ENCODE results near the gene ABLIM2. TPM values are rescaled to one million over a fixed set of nuclear protein-coding genes. Genes with fewer than 3 reads are reported as not detected.

ABLIM2 gene
- total and polyA plus RNA-seq, 10 of the 15 experiments (the other 5 are each of a cell fraction or from before 2014, with no cell fraction given), result 0.03 to 0.15 (median 0.05) TPM; not detected in 7

DNA sequence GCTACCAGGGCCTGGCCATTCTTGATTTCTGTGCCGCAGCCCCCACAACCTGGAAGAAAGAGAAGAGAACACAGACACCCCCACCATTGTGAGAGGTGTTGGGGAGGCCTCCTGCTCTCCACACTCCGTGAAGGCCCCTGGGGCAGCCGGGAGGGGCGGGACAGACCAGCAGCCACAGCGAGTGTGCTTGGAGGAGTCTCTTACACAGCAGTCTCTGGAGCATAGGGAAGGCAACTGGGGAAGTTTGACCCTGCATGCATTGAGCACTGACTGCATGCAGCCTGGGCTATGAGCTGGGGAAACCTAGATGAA, 77.9 kb downstream of the ABLIM2 start:
- POLR2A ChIA-PET, result no interaction called here
- CTCF ChIA-PET, result no interaction called here
- TF ChIP-seq MYB (IDR thresholded peaks at IDR 0.05; ENCODE audit: borderline replicate concordance, low read depth, low read length) (no peak), PML (IDR thresholded peaks at IDR 0.05; ENCODE audit: low read length) (no peak)
- TF ChIP-seq, protein P1, sequence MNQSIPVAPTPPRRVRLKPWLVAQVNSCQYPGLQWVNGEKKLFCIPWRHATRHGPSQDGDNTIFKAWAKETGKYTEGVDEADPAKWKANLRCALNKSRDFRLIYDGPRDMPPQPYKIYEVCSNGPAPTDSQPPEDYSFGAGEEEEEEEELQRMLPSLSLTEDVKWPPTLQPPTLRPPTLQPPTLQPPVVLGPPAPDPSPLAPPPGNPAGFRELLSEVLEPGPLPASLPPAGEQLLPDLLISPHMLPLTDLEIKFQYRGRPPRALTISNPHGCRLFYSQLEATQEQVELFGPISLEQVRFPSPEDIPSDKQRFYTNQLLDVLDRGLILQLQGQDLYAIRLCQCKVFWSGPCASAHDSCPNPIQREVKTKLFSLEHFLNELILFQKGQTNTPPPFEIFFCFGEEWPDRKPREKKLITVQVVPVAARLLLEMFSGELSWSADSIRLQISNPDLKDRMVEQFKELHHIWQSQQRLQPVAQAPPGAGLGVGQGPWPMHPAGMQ (IDR thresholded peaks at IDR 0.05; ENCODE audit: borderline replicate concordance), result no peak
- TF ChIP-seq, protein P2, sequence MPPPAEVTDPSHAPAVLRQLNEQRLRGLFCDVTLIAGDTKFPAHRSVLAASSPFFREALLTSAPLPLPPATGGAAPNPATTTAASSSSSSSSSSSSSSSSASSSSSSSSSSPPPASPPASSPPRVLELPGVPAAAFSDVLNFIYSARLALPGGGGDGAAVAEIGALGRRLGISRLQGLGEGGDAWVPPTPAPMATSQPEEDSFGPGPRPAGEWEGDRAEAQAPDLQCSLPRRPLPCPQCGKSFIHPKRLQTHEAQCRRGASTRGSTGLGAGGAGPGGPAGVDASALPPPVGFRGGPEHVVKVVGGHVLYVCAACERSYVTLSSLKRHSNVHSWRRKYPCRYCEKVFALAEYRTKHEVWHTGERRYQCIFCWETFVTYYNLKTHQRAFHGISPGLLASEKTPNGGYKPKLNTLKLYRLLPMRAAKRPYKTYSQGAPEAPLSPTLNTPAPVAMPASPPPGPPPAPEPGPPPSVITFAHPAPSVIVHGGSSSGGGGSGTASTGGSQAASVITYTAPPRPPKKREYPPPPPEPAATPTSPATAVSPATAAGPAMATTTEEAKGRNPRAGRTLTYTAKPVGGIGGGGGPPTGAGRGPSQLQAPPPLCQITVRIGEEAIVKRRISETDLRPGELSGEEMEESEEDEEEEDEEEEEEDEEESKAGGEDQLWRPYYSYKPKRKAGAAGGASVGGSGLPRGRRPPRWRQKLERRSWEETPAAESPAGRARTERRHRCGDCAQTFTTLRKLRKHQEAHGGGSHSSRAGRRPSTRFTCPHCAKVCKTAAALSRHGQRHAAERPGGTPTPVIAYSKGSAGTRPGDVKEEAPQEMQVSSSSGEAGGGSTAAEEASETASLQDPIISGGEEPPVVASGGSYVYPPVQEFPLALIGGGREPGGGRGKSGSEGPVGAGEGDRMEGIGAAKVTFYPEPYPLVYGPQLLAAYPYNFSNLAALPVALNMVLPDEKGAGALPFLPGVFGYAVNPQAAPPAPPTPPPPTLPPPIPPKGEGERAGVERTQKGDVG (CRISPR knock-in tag; IDR thresholded peaks at IDR 0.05), result no peak
- Histone ChIP-seq H3K4me2 (ENCODE audit: control insufficient read depth, insufficient read depth) (no peak overlapping the region), H3K9me3 (replicated peaks; ENCODE audit: control insufficient read depth, insufficient read depth, low read length) (no peaks in the 10 kb centered on the region), H3K9ac (ENCODE audit: control insufficient read depth, insufficient read depth, low read length) (no peak overlapping the region), H3K4me1 (ENCODE audit: control insufficient read depth, insufficient read depth, low read length) (no peaks in the 10 kb centered on the region), H3K27ac (ENCODE audit: control insufficient read depth, insufficient read depth) (no peak overlapping the region), H4K20me1 (ENCODE audit: control insufficient read depth, insufficient read depth) (no peaks in the 10 kb centered on the region), H3K36me3 (ENCODE audit: control insufficient read depth in 2 of 2, insufficient read depth in 2 of 2, low read length in 1 of 2) (no peaks in the 10 kb centered on the region), H2AFZ (ENCODE audit: control insufficient read depth, low read depth, low read length) (no peak overlapping the region), H3K27me3 (replicated peaks in 1 of 2; ENCODE audit: control insufficient read depth in 2 of 2, insufficient read depth in 2 of 2, low read length in 1 of 2) (no peaks in the 10 kb centered on the region; a peak in 2 of 4 replicates), H3K79me2 (ENCODE audit: control insufficient read depth, insufficient read depth, low read length) (no peaks in the 10 kb centered on the region), H3K4me3 (no peak overlapping the region)
- BruUV-seq (replicated peaks), result no TSS peak
- DNase-seq (ENCODE audit: low read depth, low spot score) (no peak), FAIRE-seq (no peak), ATAC-seq (no peak)
- intact Hi-C loops (cut with micrococcal nuclease; ENCODE audit: unreplicated experiment), result no loop called here
- SMC1A ChIA-PET (ENCODE audit: uncharacterized antibody, unreplicated experiment), result no interaction called here
- RAD21 ChIA-PET (ENCODE audit: unreplicated experiment), result no interaction called here
- in situ Hi-C loops (cut with MboI), result no loop called here
- WGBS (ENCODE audit: insufficient coverage, insufficient replicate concordance, low lambda C conversion rate, missing lambda C conversion rate), result 0% methylated on average over 5 of the region's 5 CpGs
